ENCODE measurements around the gene ZYX. TPM values are rescaled to one million over a fixed set of nuclear protein-coding genes. Genes with fewer than 3 reads are reported as not detected.

ZYX gene
- total RNA-seq, 1 donor from 2014 or later: 320 TPM

- Histone ChIP-seq H3K27ac (no peak overlapping the region), H3K36me3 (no peaks in the 10 kb centered on the region), H3K9me3 (no peaks in the 10 kb centered on the region), H3K4me3 (no peak overlapping the region), H3K4me1 (no peaks in the 10 kb centered on the region), H3K27me3 (no peaks in the 10 kb centered on the region)
- no peak for DNase-seq (ENCODE audit: low spot score in 2 of 2)
- intact Hi-C loops (cut with DNase I): no loop called here
- TF ChIP-seq, protein P1, sequence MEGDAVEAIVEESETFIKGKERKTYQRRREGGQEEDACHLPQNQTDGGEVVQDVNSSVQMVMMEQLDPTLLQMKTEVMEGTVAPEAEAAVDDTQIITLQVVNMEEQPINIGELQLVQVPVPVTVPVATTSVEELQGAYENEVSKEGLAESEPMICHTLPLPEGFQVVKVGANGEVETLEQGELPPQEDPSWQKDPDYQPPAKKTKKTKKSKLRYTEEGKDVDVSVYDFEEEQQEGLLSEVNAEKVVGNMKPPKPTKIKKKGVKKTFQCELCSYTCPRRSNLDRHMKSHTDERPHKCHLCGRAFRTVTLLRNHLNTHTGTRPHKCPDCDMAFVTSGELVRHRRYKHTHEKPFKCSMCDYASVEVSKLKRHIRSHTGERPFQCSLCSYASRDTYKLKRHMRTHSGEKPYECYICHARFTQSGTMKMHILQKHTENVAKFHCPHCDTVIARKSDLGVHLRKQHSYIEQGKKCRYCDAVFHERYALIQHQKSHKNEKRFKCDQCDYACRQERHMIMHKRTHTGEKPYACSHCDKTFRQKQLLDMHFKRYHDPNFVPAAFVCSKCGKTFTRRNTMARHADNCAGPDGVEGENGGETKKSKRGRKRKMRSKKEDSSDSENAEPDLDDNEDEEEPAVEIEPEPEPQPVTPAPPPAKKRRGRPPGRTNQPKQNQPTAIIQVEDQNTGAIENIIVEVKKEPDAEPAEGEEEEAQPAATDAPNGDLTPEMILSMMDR (IDR thresholded peaks at IDR 0.05): no peak
Observed at GRCh38 chr7:143354376-143354775, 26.8 kb upstream of the ZYX start.

DNA sequence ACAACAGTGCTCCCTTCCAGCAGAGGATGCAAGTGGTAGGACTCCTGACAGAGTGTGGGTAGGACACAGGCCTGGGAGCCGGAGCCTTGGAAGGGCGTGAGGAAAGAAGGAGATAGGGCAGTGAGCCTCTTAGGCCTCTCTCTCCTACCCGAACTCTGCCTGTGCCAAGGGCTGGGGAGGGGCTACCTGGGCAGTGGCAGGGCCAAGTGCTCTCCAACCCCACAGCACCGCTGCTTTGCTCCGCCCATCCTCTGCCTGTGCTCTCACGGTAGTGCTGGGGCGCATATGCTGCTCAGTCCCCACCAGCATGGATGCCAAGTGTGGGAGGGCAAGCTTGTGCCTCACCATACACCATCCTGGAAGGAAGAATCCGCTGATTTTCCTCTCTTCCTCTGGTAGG is 26.2 kb upstream of the ZYX start:
- no peak for DNase-seq (ENCODE audit: low spot score in 2 of 2)
- Histone ChIP-seq H3K27ac (no peak overlapping the region), H3K27me3 (no peaks in the 10 kb centered on the region), H3K9me3 (no peaks in the 10 kb centered on the region), H3K4me3 (no peak overlapping the region), H3K4me1 (no peaks in the 10 kb centered on the region), H3K36me3 (no peaks in the 10 kb centered on the region)
- intact Hi-C loops (cut with DNase I): no loop called here
- TF ChIP-seq, protein P1 (IDR thresholded peaks at IDR 0.05): no peak

DNA sequence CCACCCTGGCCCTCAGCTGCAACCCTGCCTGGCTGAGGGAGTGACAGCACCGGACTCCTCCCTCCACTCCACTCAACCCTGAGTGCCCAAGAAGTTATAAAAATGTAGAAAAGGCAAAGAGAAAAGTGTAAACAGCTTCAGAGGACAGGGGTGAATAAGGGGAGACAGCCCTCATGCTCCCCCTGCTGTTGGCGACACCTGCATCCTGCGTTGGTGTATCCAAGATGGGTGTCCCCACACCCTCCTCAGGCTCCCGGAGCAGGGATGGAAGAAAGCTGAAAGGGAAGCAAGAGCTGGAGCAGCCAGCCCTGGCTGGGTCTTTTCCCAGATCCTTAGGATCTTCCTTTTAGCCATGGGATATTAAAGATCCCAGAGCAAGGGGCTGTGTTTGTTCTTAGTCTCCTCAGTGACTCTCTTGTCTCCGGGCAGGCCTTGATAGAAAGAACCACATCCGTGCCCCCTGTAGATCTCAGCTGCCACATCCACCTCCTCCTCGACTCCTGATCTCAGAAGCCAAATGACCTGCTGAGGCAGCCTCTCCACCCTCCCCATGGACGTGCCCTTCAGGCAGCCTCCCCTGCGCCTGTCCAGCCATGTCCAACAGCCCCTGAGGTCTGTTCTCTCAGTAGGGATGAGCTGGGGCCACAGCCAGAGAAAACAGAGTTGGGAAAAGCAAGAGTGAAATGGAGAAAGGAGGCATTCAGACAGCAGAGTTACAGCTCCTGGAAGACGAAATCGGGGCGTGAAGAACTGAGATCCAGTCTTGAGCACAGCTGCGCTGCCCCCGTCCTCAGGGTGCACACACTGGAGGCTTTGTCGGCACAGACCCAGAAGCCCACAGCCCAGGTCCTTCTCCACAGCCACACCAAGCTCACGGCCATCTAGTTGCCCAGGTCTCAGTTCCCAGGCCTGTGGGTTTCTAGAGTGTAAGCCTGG is 25.4 kb upstream of the ZYX start:
- Histone ChIP-seq H3K4me1 (no peaks in the 10 kb centered on the region), H3K4me3 (no peak overlapping the region), H3K36me3 (no peaks in the 10 kb centered on the region), H3K27ac (no peak overlapping the region), H3K27me3 (no peaks in the 10 kb centered on the region), H3K9me3 (no peaks in the 10 kb centered on the region)
- TF ChIP-seq, protein P1 (IDR thresholded peaks at IDR 0.05): no peak
- DNase-seq (ENCODE audit: low spot score in 2 of 2): no peak
- intact Hi-C loops (cut with DNase I): no loop called here

GRCh38 chr7:143356414-143357050 is 24.6 kb upstream of the ZYX start:
- no peaks in the 10 kb centered on the region for H3K9me3 ChIP-seq
- intact Hi-C loops (cut with DNase I): no loop called here
- no peaks in the 10 kb centered on the region for H3K4me1 ChIP-seq
- no peak overlapping the region for H3K4me3 ChIP-seq
- no peaks in the 10 kb centered on the region for H3K36me3 ChIP-seq
- DNase-seq (ENCODE audit: low spot score in 2 of 2): no peak
- H3K27ac ChIP-seq: no peak overlapping the region
- H3K27me3 ChIP-seq: no peaks in the 10 kb centered on the region
- TF ChIP-seq, protein P1 (IDR thresholded peaks at IDR 0.05): no peak

DNA sequence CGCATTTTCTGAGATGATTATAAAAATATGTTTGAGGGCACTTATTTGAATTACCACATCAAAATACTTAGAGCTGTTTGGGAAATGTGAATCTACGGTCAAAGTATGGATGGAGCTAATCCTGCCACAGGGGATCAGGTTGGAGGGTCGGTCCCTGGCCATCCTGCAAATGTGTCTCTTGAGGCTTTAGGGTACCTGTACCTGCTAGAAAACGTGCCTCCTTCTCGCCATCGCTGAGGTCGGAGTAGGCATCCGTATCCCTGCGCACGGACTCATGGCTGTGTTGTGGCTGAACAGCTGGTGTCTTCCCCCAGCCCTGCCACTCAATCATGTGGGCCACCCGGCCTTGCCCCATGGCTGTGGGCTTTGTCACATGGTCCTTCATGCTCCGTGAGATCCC is 22.5 kb upstream of the ZYX start:
- no peak overlapping the region for H3K4me3 ChIP-seq
- H3K27me3 ChIP-seq: no peaks in the 10 kb centered on the region
- intact Hi-C loops (cut with DNase I): no loop called here
- no peaks in the 10 kb centered on the region for H3K36me3 ChIP-seq
- H3K4me1 ChIP-seq: peaks cover 0 to 8% of the 10 kb centered on the region in 2 donors
- no peak for DNase-seq (ENCODE audit: low spot score in 2 of 2)
- H3K9me3 ChIP-seq: no peaks in the 10 kb centered on the region
- no peak overlapping the region for H3K27ac ChIP-seq
- TF ChIP-seq, protein P1 (IDR thresholded peaks at IDR 0.05): no peak

Measured in ascending aorta (tissue), 2 donors.